Right renal cortex interstitium (tissue), 3 donors: Measurements from ENCODE around the gene R3HDML. TPM values are rescaled to one million over a fixed set of nuclear protein-coding genes. Genes with fewer than 3 reads are reported as not detected.
"Not testable (repeated sequence)": the region's sequence is repeated elsewhere in the genome, so short reads cannot be mapped to it uniquely, and the experiment has no call there.

Experiments used
- DNase-seq, 3 donors: peaks; one replicate each; pipeline ENCODE4 v3.0.0-alpha.2; 2013; ENCODE audit warnings: low read depth in 3 of 3, low spot score in 2 of 3
- polyA plus RNA-seq, 3 donors: library from polyadenylated mRNA; unstranded; fragments of 120-200 nt; gene quantifications; one replicate each; pipeline ENCODE4 v1.2.1, GENCODE V29; 2013; ENCODE audit not compliant: insufficient read length in 3 of 3

Gene R3HDML
- polyA plus RNA-seq, 3 donors = 0.10 to 0.14 (median 0.12) TPM

GRCh38 chr20:44327748-44328147, 9.1 kb upstream of the R3HDML start:
- not testable (repeated sequence) for DNase-seq

DNA sequence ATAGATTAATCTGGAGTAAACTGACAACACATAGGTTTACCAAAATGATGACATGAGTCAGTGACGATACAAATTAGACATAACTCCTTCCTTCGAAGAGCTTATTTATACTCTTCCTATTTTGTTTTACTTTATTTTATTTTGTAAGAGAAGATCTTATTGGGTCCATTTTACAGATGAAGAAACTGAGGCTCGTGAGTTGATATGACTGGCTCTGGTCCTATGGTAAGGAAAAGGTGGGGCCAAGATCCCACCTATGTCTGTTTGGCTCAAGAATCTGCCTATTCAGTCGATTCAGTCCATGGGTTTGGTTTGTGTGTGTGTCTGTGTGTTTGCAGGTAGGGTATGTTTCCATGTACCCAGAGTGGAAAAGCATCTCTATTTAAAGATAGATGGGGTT, 8.4 kb upstream of the R3HDML start:
- no peak for DNase-seq

DNA sequence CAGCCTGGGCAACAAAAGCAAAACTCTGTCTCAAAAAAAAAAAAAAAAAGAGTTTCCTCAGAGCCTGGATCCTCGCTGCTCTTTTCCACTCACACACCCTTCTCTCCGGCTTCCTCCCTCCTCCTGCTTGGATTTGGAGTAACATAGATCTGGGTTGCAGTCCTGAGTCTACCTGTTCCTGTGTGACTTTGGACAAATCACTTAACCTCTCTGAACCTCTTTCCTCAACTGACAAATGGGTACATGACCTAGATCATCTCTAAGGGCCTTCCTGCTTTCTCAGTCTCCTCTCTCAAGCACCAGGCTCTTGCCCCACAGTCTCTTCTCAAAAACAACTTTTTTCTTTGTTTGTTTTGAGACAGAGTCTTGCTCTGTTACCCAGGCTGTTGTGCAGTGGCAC, 5.6 kb upstream of the R3HDML start:
- DNase-seq = no peak

DNA sequence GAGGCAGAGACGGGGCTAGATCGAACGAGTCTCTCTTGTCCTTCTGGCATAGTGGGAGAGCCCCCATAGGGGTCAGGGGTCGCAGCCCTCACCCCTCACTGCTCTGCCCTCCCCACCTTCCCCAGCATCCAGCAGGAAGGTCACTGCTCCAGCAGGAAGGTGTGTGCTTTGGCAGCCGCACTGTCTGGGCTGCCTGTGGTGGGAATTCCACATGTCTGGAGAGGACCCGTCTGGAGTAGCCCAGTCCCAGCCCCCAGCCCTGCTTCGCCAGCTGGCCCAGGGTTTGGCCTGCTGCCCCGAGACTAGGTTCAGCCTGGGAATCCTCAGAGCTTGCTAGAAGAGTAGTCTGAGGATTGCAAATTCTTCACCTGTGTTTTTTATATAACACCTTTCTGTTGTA, 2.5 kb upstream of the R3HDML start:
- DNase-seq = no peak

- DNase-seq = no peak
Observed at GRCh38 chr20:44334709-44335108, 2.1 kb upstream of the R3HDML start.

- DNase-seq = no peak
Observed at GRCh38 chr20:44335675-44336074, 1.2 kb upstream of the R3HDML start.

- no peak for DNase-seq
Observed at GRCh38 chr20:44336086-44336485, 757 bp upstream of the R3HDML start.

DNA sequence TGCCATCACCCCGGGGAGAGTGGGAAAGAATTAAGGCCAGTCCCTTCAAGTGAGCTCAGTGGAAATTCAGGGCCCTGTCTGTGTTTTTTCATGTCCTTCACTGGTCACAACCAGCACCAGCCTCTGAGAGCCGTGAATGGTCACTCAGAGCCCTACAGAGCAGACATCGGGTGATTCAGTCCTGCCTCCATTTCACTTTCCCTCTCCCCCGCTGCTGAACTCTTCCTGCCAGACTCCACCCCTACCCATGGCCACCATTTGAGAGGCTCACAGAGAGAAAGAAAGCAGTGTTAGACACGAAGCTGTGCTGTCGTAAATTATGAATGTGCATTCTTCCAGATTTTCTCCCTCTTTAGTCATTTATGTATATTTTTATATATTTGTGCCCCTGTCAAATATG, 5.4 kb downstream of the R3HDML start:
- no peak for DNase-seq

DNA sequence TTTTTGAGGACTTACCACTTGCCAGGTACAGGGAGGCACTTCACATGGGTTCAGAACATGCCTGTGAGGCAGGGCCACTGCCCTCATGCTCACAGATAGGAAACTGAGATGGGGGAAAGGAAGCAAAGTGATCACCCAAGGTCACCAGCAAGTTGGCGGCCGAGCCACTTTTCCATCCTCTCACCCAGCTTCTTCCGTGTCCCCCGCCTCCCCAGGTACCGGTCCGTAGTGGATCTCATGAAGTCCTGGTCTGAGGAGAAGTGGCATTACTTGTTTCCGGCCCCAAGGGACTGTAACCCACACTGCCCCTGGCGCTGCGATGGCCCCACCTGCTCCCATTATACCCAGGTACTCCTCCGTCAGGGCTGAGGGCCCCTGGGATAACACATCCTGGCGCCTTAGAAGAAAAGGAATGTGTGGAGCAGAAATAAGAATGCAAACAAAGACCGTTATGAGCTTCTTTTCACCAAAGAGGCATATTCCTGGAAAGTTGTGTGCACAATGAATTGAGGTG, 6.4 kb downstream of the R3HDML start:
- DNase-seq = no peak

DNA sequence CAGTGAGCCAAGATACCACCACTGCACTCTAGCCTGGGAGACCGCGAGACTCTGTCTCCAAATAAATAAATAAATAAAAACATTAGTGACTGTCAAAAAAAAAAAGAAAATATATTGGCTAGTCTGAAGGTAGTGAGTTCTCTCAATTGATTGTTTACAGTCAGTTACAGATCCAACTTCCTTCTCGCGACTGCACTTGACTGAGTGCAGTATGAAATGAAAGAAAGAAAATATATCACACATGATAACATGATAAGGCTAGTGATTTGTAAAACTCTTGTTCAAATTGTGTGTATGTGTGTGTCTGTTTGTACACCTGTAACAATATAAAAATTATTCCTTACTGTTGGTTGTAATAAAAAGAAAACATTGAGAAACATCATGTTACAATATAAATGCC, 7.9 kb downstream of the R3HDML start:
- no peak for DNase-seq

GRCh38 chr20:44345147-44345546, 8.3 kb downstream of the R3HDML start:
- DNase-seq = no peak

GRCh38 chr20:44345941-44346340, 9.1 kb downstream of the R3HDML start:
- not testable (repeated sequence) for DNase-seq

- no peak for DNase-seq
Observed at GRCh38 chr20:44348168-44348659, 11.4 kb downstream of the R3HDML start.

DNA sequence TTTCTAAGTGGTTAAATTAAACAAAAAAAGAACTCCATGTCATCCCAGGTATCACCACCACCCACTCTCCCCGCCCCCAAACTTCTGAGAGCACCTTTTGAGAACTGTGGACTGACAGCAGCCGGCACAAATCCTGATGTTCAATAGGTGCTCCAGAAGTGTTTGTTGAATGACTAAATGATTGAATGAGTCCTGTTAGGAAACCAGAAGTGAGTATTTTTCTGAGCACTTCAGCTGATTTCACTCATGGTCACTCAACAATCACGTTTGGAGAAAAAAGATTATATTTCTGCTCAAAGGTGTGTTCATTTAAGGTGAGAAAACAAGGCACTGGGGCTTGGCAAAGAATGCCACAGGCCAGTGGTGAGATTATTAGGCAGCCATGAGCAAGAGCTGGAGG, 12.5 kb downstream of the R3HDML start:
- DNase-seq = no peak

DNA sequence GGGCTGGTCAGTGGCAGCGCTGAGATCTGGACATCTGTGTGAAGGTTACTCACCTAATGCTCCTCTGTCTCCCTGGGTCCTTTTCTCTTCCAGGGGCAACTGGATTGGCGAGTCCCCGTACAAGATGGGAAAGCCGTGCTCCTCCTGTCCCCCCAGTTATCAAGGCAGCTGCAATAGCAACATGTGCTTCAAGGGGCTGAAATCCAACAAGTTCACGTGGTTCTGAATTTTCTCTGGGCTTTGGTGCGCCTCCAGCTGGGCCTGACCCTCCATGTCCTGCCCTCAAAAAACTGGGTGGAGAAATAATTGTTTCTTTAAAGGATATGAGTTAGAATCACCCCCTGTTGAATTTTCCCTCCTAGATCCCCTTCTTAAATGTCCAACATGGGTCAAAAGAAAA, 13.7 kb downstream of the R3HDML start:
- no peak for DNase-seq

- DNase-seq = no peak
Observed at GRCh38 chr20:44354979-44355497, 18.2 kb downstream of the R3HDML start.

GRCh38 chr20:44355498-44356352, 18.9 kb downstream of the R3HDML start, which contains the start of gene HNF4A:
TSS of gene HNF4A (plus strand) at chr20:44355699. CDS start at chr20:44355805, 106 bp downstream.
- no peak for DNase-seq

- no peak for DNase-seq
Observed at GRCh38 chr20:44356353-44356723, 19.5 kb downstream of the R3HDML start.

GRCh38 chr20:44357020-44357419, 20.2 kb downstream of the R3HDML start:
- no peak for DNase-seq

DNA sequence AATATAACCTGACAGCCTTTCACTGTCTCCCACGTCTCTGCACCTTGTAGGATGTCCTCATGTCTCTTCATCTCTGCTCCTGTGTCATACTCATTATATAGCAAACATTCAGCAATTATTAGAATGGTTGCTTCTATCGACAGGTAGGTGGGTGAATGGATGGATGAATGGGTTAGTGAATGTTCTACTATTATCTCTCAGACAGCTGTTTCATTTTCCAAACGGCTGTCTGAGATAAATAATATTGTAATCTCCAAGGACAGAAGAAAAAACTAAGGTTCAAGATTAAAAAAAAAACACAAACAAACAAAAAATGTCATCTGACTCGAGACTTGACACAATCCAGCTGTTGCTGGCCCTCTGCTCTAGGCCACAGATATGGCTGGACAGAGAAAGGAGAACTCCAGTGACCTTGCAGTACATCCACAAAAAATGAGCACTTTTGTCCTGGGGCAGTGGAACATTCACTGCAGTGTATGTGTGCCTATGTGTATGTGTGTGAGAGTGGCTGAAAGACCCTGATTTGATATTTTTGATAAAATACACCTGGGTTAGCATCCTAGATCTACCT, 20.8 kb downstream of the R3HDML start:
- DNase-seq = peak in 2 of 3 donors; percentile 24 to 47

DNA sequence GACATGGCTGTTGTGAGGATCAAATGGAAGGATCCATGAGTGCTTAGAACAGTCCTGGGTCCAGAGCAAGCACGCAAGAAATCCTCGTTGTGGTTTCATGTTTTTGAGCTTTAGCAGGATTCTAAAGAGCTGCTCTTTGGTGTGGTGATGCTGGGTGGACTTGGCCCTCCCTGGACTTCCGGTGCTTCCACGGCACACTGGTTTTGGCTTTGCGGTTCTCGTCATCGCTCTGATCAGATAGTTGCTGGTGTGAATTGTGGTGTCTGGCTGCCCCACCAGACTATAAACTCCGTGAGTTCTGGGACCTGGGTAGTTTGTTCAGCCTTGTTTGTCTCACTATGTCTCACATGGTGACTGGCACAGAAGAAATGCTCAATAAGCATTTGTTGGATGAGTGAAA, 21.9 kb downstream of the R3HDML start:
- DNase-seq = no peak

DNA sequence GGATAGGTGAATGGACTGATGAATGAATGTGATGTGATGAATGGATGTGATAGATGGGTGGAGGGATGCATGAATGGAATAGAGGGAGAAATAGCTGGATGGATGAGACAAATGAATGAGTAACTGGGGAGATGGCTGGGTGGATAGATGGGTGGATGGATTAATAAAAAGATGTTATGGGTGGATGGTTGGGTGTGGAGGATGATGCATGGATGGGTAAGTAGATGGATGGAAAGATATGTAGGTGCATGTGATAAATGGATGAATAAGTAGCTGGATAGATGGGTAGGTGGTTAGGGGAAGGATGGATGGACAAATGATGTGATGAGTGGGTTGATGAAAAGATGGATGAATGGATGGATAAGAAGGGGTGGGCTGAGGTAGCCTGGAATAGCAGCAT, 23.4 kb downstream of the R3HDML start:
- DNase-seq = no peak
